Stimulated activated CD4-positive, alpha-beta T cell treated with anti-CD3 and anti-CD28 coated beads, TNF-alpha, amount 100 ng/mL, for 24 hours (primary cell): ENCODE data around the gene ATG2A.

Source experiments
- DNase-seq, 3 experiments: peaks; one replicate each; pipeline ENCODE4 v3.0.0-alpha.2; 2020; ENCODE audit warnings: low read depth in 3 of 3

ATG2A gene

GRCh38 chr11:64902102-64902900, 14.7 kb downstream of the ATG2A start:
- no peak for DNase-seq

- no peak for DNase-seq
Measured at GRCh38 chr11:64900774-64901173, 16.2 kb downstream of the ATG2A start.

- peak; percentile 40 to 60 (median 60) for DNase-seq
Measured at GRCh38 chr11:64900263-64900678, 16.7 kb downstream of the ATG2A start.

- no peak for DNase-seq
Measured at GRCh38 chr11:64898541-64898940, 18.5 kb downstream of the ATG2A start.

- no peak for DNase-seq
Measured at GRCh38 chr11:64898076-64898445, 18.9 kb downstream of the ATG2A start.

- no peak for DNase-seq
Measured at GRCh38 chr11:64897381-64898075, 19.5 kb downstream of the ATG2A start.

- DNase-seq: no peak
Measured at GRCh38 chr11:64896448-64897022, 20.5 kb downstream of the ATG2A start.

- no peak for DNase-seq
Measured at GRCh38 chr11:64894812-64895452, 22.1 kb downstream of the ATG2A start.

GRCh38 chr11:64894070-64894811, 22.8 kb downstream of the ATG2A start:
- DNase-seq: peak; percentile 82 to 91 (median 88)

GRCh38 chr11:64893194-64894069, 23.6 kb downstream of the ATG2A start:
- DNase-seq: no peak

GRCh38 chr11:64892838-64893193, 24.2 kb downstream of the ATG2A start:
- no peak for DNase-seq

- DNase-seq: no peak
Measured at GRCh38 chr11:64892411-64892831, 24.6 kb downstream of the ATG2A start.

GRCh38 chr11:64891880-64892279, 25.1 kb downstream of the ATG2A start:
- DNase-seq: no peak

GRCh38 chr11:64891215-64891848, 25.7 kb downstream of the ATG2A start:
- no peak for DNase-seq

GRCh38 chr11:64890522-64890939, 26.5 kb downstream of the ATG2A start:
- no peak for DNase-seq

- no peak for DNase-seq
Measured at GRCh38 chr11:64888729-64889511, 28.1 kb downstream of the ATG2A start.

GRCh38 chr11:64888406-64888728, 28.6 kb downstream of the ATG2A start:
- DNase-seq: no peak

GRCh38 chr11:64887757-64888405, 29.1 kb downstream of the ATG2A start:
- DNase-seq: peak; percentile 70 to 82 (median 77)

- no peak for DNase-seq
Measured at GRCh38 chr11:64887234-64887756, 29.7 kb downstream of the ATG2A start.
